Vagina (tissue), 2 donors: ENCODE measurements around the gene OBSL1.

Experiments used
- CTCF ChIP-seq, 3 experiments: fragments of 450-650 bp in 2 of 3; fragments of 200-600 bp in 1 of 3; sonication (generic) in 1 of 3; IDR thresholded peaks; one replicate each; pipeline ENCODE4 v1.5.1; 2017 to 2019; ENCODE audit warnings: antibody characterized with exemption in 3 of 3, mild to moderate bottlenecking in 2 of 3, moderate library complexity in 2 of 3
- POLR2A ChIP-seq, 2 donors: fragments of 450-650 bp; IDR thresholded peaks; one replicate each; pipeline ENCODE4 v1.6.1; 2017; ENCODE audit warnings: antibody characterized with exemption in 2 of 2, mild to moderate bottlenecking in 2 of 2, moderate library complexity in 2 of 2
- POLR2AphosphoS5 ChIP-seq, 2 donors: sonication (generic); formaldehyde crosslinking; IDR thresholded peaks; one replicate each; pipeline ENCODE4 v1.9.0; 2017; ENCODE audit warnings: antibody characterized with exemption in 2 of 2, mild to moderate bottlenecking in 2 of 2, low read depth in 1 of 2; ENCODE audit not compliant: insufficient read depth in 1 of 2

DNA sequence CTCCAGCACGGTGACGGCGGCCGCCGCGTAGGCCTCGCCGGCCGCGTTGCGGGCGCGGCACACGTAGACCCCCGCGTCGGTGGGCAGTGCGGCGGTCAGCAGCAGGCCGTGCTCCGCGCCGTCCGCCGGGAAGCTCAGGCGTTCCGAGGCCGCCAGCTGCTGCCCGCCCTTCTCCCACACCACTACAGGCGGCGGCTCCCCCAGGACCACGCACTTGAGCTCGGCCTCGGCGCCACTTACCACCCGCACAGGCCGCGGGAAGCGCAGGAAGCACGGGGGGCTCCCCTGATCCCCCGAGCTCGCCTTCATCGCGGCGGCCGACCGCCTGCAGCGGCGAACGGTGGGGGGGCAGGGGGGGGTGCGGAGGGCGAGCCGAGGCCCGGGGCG is 422 bp downstream of the OBSL1 start:
- TF ChIP-seq CTCF (IDR thresholded peaks at IDR 0.05) (no peak), POLR2A (IDR thresholded peaks at IDR 0.05) (no peak), POLR2AphosphoS5 (IDR thresholded peaks at IDR 0.05; ENCODE audit: insufficient read depth in 1 of 2, low read depth in 1 of 2) (no peak)
